B cell (primary cell): ENCODE results near the gene CHST3.

ENCODE experiments used
- EZH2 ChIP-seq: IDR thresholded peaks from 2 replicates; pipeline ENCODE4 v1.6.1; 2012; ENCODE audit warnings: borderline replicate concordance, low read depth, mild to moderate bottlenecking, moderate library complexity, low read length; ENCODE audit not compliant: insufficient read depth, poor library complexity, severe bottlenecking
- TF ChIP-seq, protein P1 (sequence below): fragments of 200-600 bp; IDR thresholded peaks from one replicate; pipeline ENCODE4 v1.8.0; 2022; ENCODE audit warnings: antibody characterized with exemption, mild to moderate bottlenecking

DNA sequence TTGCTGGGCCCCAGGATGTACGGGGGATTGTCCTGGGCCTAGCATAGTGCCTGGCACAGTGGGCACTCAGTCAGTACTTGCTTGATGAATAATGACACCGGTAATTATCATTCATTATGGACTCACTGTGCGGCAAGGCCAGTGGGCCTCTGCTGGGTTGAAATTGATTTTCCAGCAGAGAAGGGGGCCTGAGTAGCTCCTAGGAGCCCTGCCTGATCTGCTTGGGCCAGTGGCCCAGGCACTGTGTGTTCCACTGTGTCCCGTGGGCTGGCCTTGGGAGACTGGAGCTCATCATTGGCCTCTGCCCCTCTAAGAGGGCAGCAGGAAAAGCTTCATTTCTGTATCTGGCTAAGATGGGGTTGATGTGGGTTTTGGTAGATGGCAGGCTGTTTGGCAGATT, 1.4 kb downstream of the CHST3 start:
- TF ChIP-seq EZH2, result no peak
- TF ChIP-seq, protein P1, sequence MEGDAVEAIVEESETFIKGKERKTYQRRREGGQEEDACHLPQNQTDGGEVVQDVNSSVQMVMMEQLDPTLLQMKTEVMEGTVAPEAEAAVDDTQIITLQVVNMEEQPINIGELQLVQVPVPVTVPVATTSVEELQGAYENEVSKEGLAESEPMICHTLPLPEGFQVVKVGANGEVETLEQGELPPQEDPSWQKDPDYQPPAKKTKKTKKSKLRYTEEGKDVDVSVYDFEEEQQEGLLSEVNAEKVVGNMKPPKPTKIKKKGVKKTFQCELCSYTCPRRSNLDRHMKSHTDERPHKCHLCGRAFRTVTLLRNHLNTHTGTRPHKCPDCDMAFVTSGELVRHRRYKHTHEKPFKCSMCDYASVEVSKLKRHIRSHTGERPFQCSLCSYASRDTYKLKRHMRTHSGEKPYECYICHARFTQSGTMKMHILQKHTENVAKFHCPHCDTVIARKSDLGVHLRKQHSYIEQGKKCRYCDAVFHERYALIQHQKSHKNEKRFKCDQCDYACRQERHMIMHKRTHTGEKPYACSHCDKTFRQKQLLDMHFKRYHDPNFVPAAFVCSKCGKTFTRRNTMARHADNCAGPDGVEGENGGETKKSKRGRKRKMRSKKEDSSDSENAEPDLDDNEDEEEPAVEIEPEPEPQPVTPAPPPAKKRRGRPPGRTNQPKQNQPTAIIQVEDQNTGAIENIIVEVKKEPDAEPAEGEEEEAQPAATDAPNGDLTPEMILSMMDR, result no peak
